Osteoblast (primary cell): Measurements from ENCODE around the gene LETM1. TPM values are rescaled to one million over a fixed set of nuclear protein-coding genes. Genes with fewer than 3 reads are reported as not detected.

Source experiments
- DNase-seq: peaks from one replicate; pipeline ENCODE4 v3.0.0; 2011; ENCODE audit warnings: low spot score, mixed read lengths; ENCODE audit not compliant: insufficient read length; ENCODE audit errors: missing footprints
- H2AFZ ChIP-seq: 2 replicates; pipeline ENCODE4 v1.6.0; 2011; ENCODE audit warnings: mild to moderate bottlenecking, low read length
- H3K27ac ChIP-seq: 2 replicates; pipeline ENCODE4 v1.5.1; 2011; ENCODE audit warnings: mild to moderate bottlenecking, low read depth, low read length, moderate library complexity
- H3K27me3 ChIP-seq: 2 replicates; pipeline ENCODE4 v1.6.0; 2012; ENCODE audit warnings: mild to moderate bottlenecking, control low read depth, inconsistent platforms, low read length, moderate library complexity; ENCODE audit not compliant: insufficient read depth
- H3K36me3 ChIP-seq: 2 replicates; pipeline ENCODE4 v1.5.1; 2011; ENCODE audit warnings: mild to moderate bottlenecking, low read length, control low read depth, moderate library complexity; ENCODE audit not compliant: insufficient read depth
- H3K4me1 ChIP-seq: 2 replicates; pipeline ENCODE4 v1.5.1; 2011; ENCODE audit warnings: mild to moderate bottlenecking, low read length, control low read depth, moderate library complexity; ENCODE audit not compliant: insufficient read depth
- H3K4me2 ChIP-seq: 2 replicates; pipeline ENCODE4 v1.6.0; 2011; ENCODE audit warnings: mild to moderate bottlenecking, low read length; ENCODE audit not compliant: insufficient read depth
- H3K4me3 ChIP-seq: fragments of 200-600 bp; sonication (generic); 3 replicates; pipeline ENCODE4 v1.5.1; 2012; ENCODE audit warnings: mild to moderate bottlenecking, low read length, inconsistent platforms; ENCODE audit not compliant: insufficient read depth
- H3K79me2 ChIP-seq: 2 replicates; pipeline ENCODE4 v1.6.0; 2012; ENCODE audit warnings: mild to moderate bottlenecking, low read length, control low read depth, inconsistent platforms; ENCODE audit not compliant: insufficient read depth
- H3K9me3 ChIP-seq: 2 replicates; pipeline ENCODE4 v1.5.1; 2011; ENCODE audit warnings: low read depth, low read length, control low read depth
- H4K20me1 ChIP-seq: 2 replicates; pipeline ENCODE4 v1.6.0; 2012; ENCODE audit warnings: mild to moderate bottlenecking, low read length, control low read depth; ENCODE audit not compliant: insufficient read depth
- total RNA-seq: library from RNA; depleted of rRNA; stranded (reverse); fragments of >200 nt; gene quantifications from 2 replicates; pipeline ENCODE4 v1.2.3, GENCODE V29; 2012
- TF ChIP-seq, protein P1 (sequence below): IDR thresholded peaks from 2 replicates; pipeline ENCODE4 v1.5.1; 2011; ENCODE audit warnings: mild to moderate bottlenecking, low read depth, low read length, moderate library complexity; ENCODE audit errors: extremely low read depth

Gene LETM1
- total RNA-seq, 1 donor = 75.3 TPM

GRCh38 chr4:1870578-1871443 is 14.9 kb upstream of the LETM1 start, which contains the start of gene NSD2:
Gene NSD2, plus strand, starts transcription at chr4:1871393. Its CDS starts 29,262 bp downstream, at chr4:1900655.
- peaks cover 38% of the 10 kb centered on the region for H3K79me2 ChIP-seq
- peaks cover 8% of the 10 kb centered on the region for H3K27me3 ChIP-seq
- no peaks in the 10 kb centered on the region for H3K36me3 ChIP-seq
- peak; percentile 100 for DNase-seq
- H3K9me3 ChIP-seq = no peaks in the 10 kb centered on the region
- H3K4me3 ChIP-seq = peak within 1 kb of the TSS; percentile 85
- peak within 1 kb of the TSS; percentile 86 for H3K4me2 ChIP-seq
- no peaks in the 10 kb centered on the region for H4K20me1 ChIP-seq
- TF ChIP-seq, protein P1, sequence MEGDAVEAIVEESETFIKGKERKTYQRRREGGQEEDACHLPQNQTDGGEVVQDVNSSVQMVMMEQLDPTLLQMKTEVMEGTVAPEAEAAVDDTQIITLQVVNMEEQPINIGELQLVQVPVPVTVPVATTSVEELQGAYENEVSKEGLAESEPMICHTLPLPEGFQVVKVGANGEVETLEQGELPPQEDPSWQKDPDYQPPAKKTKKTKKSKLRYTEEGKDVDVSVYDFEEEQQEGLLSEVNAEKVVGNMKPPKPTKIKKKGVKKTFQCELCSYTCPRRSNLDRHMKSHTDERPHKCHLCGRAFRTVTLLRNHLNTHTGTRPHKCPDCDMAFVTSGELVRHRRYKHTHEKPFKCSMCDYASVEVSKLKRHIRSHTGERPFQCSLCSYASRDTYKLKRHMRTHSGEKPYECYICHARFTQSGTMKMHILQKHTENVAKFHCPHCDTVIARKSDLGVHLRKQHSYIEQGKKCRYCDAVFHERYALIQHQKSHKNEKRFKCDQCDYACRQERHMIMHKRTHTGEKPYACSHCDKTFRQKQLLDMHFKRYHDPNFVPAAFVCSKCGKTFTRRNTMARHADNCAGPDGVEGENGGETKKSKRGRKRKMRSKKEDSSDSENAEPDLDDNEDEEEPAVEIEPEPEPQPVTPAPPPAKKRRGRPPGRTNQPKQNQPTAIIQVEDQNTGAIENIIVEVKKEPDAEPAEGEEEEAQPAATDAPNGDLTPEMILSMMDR = no peak
- peak within 1 kb of the TSS; percentile 82 for H3K27ac ChIP-seq
- H3K4me1 ChIP-seq = peaks cover 27% of the 10 kb centered on the region
- H2AFZ ChIP-seq = peak within 1 kb of the TSS; percentile 87

DNA sequence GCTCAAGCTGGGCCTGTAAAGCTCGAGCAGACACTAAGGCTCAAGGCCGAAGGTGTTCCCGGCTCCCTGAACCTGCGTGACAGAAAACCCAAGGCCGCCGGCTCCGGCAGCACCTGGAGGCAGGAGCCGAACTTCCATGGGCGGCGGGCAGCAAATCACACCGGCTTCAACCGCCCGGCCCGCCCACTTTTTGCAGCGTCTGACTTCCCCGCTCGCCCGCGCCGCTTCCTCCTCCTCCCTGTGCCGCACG is 14.3 kb upstream of the LETM1 start:
- no peaks in the 10 kb centered on the region for H4K20me1 ChIP-seq
- H3K79me2 ChIP-seq = peaks cover 33% of the 10 kb centered on the region
- peaks cover 9% of the 10 kb centered on the region for H3K27me3 ChIP-seq
- peak overlapping the region; percentile 82 for H3K27ac ChIP-seq
- H3K9me3 ChIP-seq = no peaks in the 10 kb centered on the region
- peak overlapping the region; percentile 87 for H2AFZ ChIP-seq
- peak overlapping the region; percentile 84 for H3K4me3 ChIP-seq
- TF ChIP-seq, protein P1 = no peak
- peaks cover 27% of the 10 kb centered on the region for H3K4me1 ChIP-seq
- DNase-seq = no peak
- H3K4me2 ChIP-seq = peak overlapping the region; percentile 82
- no peaks in the 10 kb centered on the region for H3K36me3 ChIP-seq

DNA sequence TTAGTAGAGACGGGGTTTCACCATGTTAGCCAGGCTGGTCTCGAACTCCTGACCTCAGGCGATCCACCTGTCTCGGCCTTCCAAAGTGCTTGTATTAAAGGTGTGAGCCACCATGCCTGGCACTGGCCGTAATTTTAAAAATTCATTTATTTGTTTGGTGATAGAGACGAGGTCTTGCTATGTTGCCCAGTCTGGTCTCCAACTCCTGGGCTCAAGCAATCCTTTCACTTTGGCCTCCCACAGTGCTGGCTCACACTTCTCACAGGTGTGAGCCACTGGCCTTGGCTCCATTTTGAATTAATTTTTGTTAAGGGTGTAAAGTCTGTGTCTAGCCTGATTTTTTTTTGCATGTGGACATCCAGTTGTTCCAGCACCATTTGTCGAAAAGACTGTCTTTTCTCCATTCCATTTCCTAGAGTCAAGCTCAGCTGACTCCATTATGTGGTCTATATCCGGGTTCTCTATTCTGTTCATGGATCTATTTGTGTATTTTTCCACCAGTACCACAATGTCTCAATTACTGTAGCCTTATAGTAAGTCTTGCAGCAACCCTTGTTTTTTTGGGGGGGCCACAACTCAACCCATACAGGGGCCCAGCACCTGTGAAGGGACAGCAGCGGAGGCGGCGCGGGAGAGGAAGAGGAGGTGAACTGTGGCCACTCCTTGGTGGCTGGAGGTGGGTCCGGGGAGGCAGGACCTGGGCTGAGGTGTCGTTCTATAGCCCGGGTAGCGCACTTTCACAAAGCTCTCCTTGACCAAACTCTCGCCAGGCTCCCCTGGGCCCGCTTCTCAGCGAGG is 13.8 kb upstream of the LETM1 start:
- Histone ChIP-seq H3K9me3 (no peaks in the 10 kb centered on the region), H3K4me3 (peak overlapping the region; percentile 84), H2AFZ (peak overlapping the region; percentile 87), H3K36me3 (no peaks in the 10 kb centered on the region), H3K27ac (peak overlapping the region; percentile 82), H3K79me2 (peaks cover 27% of the 10 kb centered on the region), H4K20me1 (no peaks in the 10 kb centered on the region), H3K4me2 (peak overlapping the region; percentile 82), H3K4me1 (peaks cover 27% of the 10 kb centered on the region), H3K27me3 (peaks cover 9% of the 10 kb centered on the region)
- TF ChIP-seq, protein P1 = no peak
- no peak for DNase-seq

- H4K20me1 ChIP-seq = no peaks in the 10 kb centered on the region
- DNase-seq = peak; percentile 30
- peaks cover 19% of the 10 kb centered on the region for H3K79me2 ChIP-seq
These were observed 13.0 kb upstream of the LETM1 start for GRCh38 chr4:1868912-1869311.

More at GRCh38 chr4:1868912-1869311, 13.0 kb upstream of the LETM1 start:
- H3K4me1 ChIP-seq = peaks cover 22% of the 10 kb centered on the region
- no peaks in the 10 kb centered on the region for H3K9me3 ChIP-seq
- no peak overlapping the region for H3K4me3 ChIP-seq
- H3K4me2 ChIP-seq = no peak overlapping the region
- no peaks in the 10 kb centered on the region for H3K36me3 ChIP-seq
- H2AFZ ChIP-seq = no peak overlapping the region
- TF ChIP-seq, protein P1 = no peak
- peaks cover 9% of the 10 kb centered on the region for H3K27me3 ChIP-seq
- H3K27ac ChIP-seq = no peak overlapping the region
